HG02798 (cell line): Measurements from ENCODE around the gene RNF31.
A peak's percentile ranks its signal among the peaks of the same experiment; 100 is the strongest.

Source experiments
- ATAC-seq: cut with Tn5 transposase; IDR thresholded peaks from one replicate; pipeline ENCODE4 v1.9.1; 2021; ENCODE audit warnings: mild to moderate bottlenecking; ENCODE audit not compliant: unreplicated experiment, poor library complexity

Gene RNF31

DNA sequence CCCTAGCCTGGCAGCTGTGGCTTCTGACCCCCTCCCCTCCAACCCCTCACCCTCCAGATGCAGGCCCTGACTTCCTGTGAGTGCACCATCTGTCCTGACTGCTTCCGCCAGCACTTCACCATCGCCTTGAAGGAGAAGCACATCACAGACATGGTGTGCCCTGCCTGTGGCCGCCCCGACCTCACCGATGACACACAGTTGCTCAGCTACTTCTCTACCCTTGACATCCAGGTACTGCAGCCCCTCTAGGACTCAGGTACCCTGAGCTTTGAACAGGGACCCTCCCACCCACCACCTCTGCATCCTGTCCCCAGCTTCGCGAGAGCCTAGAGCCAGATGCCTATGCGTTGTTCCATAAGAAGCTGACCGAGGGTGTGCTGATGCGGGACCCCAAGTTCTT lies 7.8 kb downstream of the RNF31 start:
- no peak for ATAC-seq

DNA sequence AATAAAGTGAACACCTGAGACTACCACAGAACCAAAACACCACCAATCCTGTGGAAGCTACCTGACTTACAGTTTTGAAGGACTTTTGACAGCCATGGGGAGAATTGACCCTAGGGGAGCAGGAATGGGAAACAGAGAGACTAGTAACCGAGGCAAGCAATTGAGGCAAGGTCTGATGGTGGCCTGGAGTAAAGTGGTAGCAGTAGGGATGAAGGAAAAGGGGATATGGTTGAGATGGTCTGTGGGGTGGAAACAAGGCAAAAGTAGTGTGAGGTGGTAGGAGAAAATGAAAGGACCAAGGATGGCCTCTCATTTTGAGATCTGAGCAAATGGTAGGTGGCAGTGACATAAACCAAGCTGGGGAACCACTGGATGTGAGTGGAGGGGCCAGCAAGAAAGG lies 9.5 kb downstream of the RNF31 start:
- no peak for ATAC-seq

DNA sequence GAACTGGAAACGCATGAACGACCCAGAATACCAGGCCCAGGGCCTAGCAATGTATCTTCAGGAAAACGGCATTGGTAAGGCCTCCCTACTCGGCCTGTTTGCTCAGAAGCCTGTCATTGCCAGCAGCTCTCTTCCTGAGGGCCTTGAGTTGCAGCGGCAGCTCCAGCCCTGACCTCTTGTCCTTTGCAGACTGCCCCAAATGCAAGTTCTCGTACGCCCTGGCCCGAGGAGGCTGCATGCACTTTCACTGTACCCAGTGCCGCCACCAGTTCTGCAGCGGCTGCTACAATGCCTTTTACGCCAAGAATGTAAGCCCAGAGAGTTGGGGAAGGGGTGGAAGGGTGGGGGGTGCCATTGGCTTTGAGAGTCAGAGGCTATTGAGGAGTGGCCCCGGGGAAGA lies 10.0 kb downstream of the RNF31 start:
- ATAC-seq: no peak

DNA sequence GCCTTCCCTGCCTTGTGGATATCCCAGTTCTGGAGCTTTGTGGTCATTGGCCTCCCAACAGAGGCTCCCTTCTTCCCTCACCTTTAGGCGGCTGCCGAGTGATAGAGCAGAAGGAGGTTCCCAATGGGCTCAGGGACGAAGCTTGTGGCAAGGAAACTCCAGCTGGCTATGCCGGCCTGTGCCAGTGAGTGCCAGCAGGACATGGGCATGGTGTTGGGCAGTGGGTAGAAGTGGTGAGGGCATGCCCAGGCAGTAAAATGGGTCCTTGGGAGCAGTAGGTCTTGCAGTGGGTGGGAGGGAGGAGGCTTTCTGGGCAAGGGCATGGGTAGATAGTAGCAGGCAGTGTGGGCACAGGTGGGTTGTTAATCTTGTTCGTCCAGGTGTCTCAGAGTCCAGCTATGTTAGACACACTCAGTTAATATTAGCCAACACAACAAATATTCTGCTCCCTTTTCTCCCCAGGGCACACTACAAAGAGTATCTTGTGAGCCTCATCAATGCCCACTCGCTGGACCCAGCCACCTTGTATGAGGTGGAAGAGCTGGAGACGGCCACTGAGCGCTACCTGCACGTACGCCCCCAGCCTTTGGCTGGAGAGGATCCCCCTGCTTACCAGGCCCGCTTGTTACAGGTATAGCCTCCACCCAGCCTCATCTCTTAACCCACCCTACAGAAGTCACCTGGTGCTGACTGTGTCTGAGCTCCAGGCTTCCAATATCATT lies 12.6 kb downstream of the RNF31 start:
- no peak for ATAC-seq

DNA sequence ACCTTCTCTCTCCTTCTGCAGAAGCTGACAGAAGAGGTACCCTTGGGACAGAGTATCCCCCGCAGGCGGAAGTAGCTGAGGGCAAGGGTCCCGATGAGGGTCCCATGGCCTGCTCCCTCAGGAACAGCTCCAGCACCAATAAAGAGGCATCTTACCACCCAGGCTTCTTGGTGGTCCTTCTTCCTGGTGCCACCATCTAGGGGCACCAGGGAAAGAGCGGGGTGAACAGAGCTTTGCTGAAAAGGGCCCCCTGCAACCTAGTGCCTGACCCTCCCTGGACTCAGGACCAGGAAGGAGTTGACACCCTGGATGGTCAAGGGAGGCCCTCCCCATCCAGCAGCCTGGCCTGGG lies 13.2 kb downstream of the RNF31 start:
- ATAC-seq: no peak

DNA sequence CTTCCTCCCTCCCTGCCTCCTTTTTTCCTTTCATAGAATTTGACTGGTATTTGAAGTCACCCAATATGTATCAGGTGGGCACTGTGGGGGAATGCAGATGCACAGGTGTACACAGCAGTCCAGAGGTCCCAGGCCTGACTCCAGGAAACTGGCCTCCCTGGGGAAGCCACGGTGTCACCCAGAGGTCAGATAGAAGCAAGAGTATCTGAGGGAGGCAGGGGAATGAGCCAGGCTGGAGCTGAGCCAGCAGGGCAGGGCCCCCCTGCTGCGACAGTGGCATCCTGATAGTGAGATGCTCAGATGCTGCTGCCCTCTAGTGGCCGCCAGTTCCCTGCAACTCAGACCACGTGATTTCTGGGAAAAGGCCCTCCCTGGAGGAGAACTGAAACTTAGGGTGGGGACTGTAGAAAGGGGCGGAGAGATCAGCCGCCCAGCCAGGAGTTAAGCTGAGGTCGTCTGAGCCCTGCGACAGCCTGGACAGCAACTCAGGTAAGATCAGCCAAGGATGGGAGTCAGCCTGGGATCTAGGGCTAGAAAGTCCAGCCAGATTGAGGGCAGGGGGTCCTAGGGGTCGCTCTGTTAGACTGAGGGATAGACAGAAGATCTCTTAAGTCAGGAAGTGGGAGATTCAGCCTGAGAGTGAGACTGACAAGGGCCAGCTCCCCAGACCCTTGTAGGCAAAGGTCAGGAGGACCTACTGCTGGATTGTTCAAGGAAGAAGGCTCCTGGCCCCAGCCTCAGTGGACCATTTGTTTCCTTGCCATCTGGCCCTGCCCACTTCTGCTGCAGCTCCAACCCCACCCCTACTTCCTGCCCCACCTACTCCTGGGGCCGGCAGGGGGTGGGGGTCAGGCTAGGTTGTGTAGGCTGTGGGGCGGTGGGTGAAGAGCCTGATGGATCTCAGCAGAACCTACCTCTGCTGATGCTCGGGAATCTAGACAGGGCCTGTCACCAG lies 13.8 kb downstream of the RNF31 start, which contains the start of gene IRF9:
TSS of gene IRF9 (plus strand) at position 416 of the 955 bp plus-strand sequence. CDS start 880 bp downstream, outside the sequence.
- peak; percentile 87 for ATAC-seq

DNA sequence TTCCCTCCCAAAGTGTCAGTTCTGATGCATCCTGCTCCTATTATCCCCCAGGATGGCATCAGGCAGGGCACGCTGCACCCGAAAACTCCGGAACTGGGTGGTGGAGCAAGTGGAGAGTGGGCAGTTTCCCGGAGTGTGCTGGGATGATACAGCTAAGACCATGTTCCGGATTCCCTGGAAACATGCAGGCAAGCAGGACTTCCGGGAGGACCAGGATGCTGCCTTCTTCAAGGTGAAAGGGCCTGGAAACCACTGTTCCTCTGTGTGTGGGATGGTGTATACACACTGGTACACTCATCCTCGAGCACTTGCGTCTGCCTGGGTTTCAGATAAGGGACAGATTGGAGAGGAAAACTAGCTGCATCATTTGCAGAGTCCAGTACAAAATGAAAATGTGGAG lies 14.8 kb downstream of the RNF31 start:
- ATAC-seq: no peak

DNA sequence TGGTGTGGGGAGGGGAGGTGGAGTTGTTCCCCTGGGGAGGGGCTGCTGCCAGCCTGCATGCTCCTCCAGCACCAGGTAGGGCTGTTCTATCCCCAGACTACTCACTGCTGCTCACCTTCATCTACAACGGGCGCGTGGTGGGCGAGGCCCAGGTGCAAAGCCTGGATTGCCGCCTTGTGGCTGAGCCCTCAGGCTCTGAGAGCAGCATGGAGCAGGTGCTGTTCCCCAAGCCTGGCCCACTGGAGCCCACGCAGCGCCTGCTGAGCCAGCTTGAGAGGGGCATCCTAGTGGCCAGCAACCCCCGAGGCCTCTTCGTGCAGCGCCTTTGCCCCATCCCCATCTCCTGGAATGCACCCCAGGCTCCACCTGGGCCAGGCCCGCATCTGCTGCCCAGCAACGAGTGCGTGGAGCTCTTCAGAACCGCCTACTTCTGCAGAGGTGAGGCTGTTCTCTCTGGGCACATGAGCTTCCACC lies 17.3 kb downstream of the RNF31 start:
- ATAC-seq: no peak

DNA sequence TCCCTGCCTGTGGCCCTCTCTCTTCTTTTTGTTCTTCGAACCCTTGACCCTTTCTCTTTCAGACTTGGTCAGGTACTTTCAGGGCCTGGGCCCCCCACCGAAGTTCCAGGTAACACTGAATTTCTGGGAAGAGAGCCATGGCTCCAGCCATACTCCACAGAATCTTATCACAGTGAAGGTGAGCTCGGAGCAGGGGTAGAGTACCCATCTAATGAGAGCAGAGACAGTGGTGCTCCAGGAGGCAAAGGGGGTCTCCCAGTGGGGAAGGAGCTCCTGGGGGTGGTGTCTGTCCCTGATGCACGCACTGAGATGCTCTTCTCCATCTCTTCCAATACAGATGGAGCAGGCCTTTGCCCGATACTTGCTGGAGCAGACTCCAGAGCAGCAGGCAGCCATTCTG lies 18.5 kb downstream of the RNF31 start:
- ATAC-seq: no peak

DNA sequence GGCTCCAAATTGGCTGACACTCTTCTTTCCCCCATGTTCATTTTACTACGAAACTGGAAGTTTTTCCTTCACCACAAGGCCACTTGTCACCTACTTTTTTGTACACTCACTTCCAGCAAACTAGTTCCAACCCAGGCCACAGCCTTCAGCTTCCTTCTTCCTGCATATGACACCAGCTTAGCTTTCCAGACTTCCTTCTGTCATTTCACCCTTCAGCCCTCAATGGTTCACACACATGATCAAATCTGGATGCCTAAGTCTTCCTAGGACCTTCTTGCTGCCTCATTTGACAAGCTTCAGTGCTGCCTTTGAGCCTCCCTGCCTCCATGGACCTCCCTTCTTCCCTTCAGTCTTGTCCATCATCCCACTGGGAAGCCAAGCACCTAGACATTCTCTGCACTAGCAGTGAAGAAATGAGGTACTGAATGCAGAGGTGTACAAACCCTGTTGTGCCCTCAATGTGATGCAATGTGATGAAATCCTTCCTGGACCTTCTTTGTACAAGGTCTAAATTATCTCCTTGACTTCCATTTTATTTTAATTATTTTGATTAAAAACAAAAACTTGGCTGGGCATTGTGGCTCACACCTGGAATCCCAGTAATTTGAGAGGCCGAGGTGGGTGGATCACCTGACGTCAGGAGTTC lies 20.3 kb downstream of the RNF31 start:
- ATAC-seq: no peak

DNA sequence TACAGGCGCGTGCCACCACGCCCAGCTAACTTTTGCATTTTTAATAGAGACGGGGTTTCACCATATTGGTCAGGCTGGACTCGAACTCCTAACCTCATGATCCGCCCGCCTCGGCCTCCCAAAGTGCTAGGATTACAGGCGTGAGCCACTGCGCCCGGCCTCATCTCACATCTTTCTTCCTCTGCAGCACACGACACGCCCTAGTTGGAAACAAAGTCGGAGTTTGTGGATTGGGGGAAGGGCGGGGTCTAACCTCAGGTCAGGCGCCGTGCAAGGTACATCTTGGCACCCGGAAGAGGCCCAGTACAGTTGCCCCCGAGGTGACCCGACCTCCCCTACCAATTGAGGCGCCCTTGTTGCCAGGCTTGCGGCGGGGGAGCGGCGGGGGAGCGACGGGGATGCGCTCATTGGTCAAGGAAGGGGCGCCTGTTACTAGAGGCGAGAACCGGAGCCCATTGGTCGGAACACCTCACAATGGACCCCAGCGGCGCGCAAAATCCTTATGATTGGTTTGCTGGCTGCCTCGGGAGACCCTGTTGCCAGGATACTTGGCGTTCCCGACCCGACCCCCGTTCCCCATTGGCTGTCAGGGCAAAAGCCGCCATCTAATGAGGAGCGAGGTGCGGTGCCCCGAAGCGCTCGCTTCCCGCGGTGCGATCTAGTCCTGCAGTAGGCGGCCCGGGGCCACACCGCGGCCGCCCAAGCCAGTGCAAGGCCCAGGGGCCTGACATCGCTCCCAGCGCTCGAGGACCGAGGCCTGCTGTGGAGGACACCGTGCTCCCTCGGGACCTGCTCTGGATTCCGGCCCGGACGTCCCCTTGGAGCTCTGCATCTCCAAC lies 24.3 kb downstream of the RNF31 start, which contains the start of gene REC8:
TSS of gene REC8 (plus strand) at position 659 of the 839 bp plus-strand sequence. CDS start 473 bp downstream, outside the sequence.
- peak; percentile 76 for ATAC-seq

DNA sequence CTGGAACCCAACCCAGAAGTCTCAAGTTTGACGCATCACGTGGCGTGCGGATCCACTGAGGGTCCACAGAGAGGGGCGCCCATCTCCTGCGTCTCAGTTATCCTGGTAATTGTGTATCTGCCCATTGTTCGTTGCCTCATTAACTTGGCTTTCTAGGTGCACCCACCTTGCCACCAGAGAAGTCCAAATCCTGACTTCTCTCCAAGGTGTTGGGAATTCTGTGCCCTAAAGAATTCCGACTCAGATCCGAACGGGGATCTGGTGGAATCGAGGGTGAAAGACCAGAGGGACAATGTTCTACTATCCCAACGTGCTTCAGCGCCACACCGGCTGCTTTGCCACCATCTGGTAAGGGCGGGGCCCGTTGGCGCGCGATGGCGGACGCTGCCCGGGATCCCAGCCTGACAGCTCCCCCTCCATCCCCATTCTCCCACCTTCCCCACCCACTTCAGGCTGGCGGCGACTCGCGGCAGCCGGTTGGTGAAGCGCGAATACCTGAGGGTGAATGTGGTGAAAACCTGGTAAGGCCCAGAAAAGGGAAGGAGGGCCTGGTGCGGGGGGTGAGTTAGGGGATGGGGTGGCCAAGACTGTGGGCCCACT lies 25.1 kb downstream of the RNF31 start:
- ATAC-seq: no peak

DNA sequence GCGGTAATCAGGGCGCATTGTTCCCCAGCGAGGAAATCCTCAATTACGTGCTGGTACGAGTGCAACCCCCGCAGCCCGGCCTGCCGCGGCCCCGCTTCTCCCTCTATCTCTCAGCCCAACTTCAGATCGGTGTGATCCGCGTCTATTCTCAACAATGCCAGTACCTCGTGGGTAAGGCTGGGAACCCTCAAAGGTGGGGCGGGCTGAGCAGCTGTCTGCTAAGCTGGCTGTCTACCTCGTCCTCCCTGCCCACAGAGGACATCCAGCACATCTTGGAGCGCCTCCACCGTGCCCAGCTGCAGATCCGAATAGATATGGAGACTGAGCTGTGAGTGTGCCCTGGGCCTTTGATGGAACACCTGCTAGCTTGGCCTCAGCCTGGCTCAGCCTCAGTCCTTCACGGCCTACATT lies 25.6 kb downstream of the RNF31 start:
- no peak for ATAC-seq

DNA sequence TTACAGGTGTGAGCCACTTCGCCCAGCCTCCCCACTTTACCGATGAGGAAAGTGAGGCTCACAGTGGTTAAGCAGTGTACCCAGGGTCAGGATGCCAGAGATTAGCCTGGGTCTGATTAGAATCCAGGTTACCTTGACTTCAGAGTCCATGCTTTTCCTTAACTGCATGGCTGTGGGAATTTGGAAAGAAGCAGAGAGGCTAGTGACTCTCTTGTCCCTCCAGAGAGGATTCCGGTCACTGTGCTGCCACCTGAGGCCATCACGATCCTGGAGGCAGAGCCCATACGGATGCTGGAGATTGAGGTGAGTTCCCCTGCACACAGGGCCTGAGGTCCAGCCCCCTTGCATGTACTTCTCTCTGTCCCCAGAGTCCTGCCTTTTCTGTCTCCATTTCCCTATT lies 29.3 kb downstream of the RNF31 start:
- ATAC-seq: no peak

DNA sequence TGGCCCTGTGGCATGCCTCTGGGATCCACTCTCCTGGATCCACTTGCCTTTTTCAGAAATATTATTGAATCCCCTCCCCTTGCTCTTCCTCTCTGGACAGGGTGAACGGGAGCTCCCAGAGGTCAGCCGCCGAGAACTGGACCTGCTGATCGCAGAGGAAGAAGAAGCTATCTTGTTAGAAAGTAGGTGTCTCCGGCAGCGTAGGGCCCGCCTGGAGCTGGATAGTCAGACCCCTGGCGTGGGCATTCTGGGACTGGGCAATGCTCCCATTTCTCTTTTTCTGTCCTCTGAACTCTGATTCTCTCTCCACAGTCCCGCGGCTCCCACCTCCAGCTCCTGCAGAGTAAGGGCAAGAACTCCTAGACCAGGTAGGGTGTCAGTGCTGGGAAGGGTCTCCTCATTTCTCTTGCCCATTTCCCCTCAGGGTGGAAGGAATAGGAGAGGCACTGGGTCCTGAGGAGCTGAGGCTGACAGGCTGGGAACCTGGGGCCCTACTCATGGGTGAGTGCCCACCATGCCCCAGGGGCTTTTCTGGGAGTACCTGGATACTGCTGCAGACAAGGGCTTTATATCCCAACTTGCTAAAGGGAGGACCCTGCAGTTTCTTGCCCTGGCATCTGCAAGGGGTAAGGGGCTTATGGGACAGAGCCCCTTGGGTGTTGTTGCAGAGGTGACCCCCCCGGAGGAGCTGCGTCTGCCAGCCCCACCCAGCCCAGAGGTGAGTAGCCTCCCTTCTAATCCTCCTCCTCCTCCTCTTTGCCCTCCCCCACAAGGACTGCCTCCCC lies 29.9 kb downstream of the RNF31 start:
- ATAC-seq: no peak

DNA sequence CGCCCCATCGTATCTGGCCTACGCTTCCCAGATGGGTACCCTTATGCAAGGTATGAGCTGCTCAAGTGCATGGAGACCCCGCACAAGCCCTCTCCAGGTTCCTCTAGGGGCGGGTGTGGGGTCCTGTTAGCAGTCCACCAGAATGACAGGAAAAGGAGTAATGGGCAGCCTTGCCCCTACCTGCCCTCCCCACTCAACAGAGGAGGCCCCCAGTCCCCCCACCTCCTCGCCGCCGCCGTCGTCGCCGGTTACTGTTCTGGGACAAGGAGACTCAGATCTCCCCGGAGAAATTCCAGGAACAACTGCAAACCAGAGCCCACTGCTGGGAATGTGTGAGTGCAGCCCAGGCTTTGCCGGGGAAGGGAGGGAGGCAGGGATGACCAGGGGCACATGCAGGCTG lies 30.6 kb downstream of the RNF31 start:
- ATAC-seq: no peak

DNA sequence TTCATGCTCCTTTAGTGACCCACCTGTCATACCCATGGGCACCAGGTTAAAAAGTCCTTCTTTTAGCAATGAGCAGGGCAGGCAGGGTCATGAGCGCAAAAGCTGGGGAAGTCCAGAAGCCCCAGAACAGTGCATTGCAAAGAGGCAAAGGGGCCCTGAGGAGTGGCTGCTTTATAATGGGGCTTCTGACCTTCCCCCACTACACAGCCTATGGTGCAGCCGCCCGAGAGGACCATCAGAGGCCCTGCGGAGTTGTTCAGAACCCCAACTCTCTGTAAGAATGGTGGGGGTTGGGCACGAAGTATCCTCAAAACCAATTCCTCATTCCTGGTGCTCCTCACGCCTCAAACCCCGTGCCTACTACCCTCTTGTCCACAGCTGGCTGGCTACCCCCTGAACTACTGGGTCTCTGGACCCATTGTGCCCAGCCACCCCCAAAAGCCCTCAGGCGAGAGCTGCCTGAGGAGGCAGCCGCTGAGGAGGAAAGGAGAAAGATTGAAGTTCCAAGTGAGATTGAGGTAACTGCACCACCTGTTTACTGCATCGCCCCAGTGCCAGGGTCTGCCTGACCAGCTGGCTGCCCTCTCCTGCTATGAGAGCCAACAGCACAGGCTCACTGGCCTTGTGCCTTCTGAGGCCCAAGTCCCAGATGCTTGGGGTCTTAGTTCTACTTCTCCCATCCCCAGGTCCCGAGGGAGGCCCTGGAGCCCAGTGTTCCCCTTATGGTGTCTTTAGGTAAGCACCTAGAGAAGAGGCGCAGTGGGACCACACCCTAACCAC lies 31.3 kb downstream of the RNF31 start:
- no peak for ATAC-seq
